Endothelial cell of umbilical vein (primary cell): ENCODE measurements around the gene SYT14. TPM values are rescaled to one million over a fixed set of nuclear protein-coding genes. Genes with fewer than 3 reads are reported as not detected.
A peak's percentile ranks its signal among the peaks of the same experiment; 100 is the strongest.

Experiments used
- BruUV-seq: library from RNA; stranded (reverse); fragments of 400-500 nt; replicated peaks from 2 replicates; lab custom pipeline; 2021; lab: Mats Ljungman, UMichigan
- CTCF ChIA-PET: fragments of 300-600, 350-600 bp; sonication (Branson Sonifier 250); formaldehyde crosslinking; loops from one replicate; lab custom pipeline; 2021; ENCODE audit warnings: antibody characterized with exemption, inconsistent platforms; lab: Charles Lee
- POLR2A ChIA-PET: fragments of 300-600, 350-600 bp; sonication (Branson Sonifier 250); formaldehyde crosslinking; loops from one replicate; lab custom pipeline; 2021; ENCODE audit warnings: antibody characterized with exemption, inconsistent platforms; lab: Charles Lee
- DNase-seq: peaks from one replicate; pipeline ENCODE4 v3.0.0-alpha.2; 2011; ENCODE audit warnings: low read depth, low spot score
- FAIRE-seq: peaks from 2 replicates; lab custom pipeline; 2011; peaks lifted over from hg19 to GRCh38; lab: Jason Lieb, UNC
- H2AFZ ChIP-seq: 2 replicates; pipeline ENCODE4 v1.6.0; 2012; ENCODE audit warnings: low read depth, low read length, control low read depth, inconsistent platforms
- H3K27ac ChIP-seq: 2 replicates; pipeline ENCODE4 v1.5.1; 2011; ENCODE audit warnings: low read depth, mild to moderate bottlenecking, control low read depth, low read length, moderate library complexity; ENCODE audit not compliant: insufficient read depth
- H3K27me3 ChIP-seq, 2 experiments: 2 replicates each; pipeline versions ENCODE4 v1.6.0 to v1.6.1; 2011; ENCODE audit warnings: low read length in 2 of 2, mixed read lengths in 1 of 2; ENCODE audit not compliant: control insufficient read depth in 2 of 2, insufficient read depth in 2 of 2
- H3K36me3 ChIP-seq, 2 experiments: 2 replicates in 1 of 2; 3 replicates in 1 of 2; pipeline ENCODE4 v1.5.1; 2011; ENCODE audit warnings: low read length in 2 of 2, mild to moderate bottlenecking in 1 of 2, moderate library complexity in 1 of 2; ENCODE audit not compliant: control insufficient read depth in 2 of 2, insufficient read depth in 2 of 2; ENCODE audit errors: extremely low read depth in 1 of 2
- H3K4me1 ChIP-seq: 3 replicates; pipeline ENCODE4 v1.5.1; 2011; ENCODE audit warnings: mild to moderate bottlenecking, low read length; ENCODE audit not compliant: control insufficient read depth, insufficient read depth; ENCODE audit errors: extremely low read depth
- H3K4me2 ChIP-seq: 2 replicates; pipeline ENCODE4 v1.6.1; 2011; ENCODE audit warnings: low read length, control low read depth, mixed read lengths; ENCODE audit not compliant: insufficient read depth
- H3K4me3 ChIP-seq, 3 experiments: fragments of 200-600 bp in 1 of 3; sonication (generic), shearing (Covaris generic) in 1 of 3; replicated peaks in 1 of 3; 2 replicates each; pipeline ENCODE4 v1.5.1; 2011 to 2016; ENCODE audit warnings: control low read depth in 3 of 3, low read length in 3 of 3, mild to moderate bottlenecking in 2 of 3, inconsistent platforms in 1 of 3, low read depth in 1 of 3, moderate library complexity in 1 of 3; ENCODE audit not compliant: insufficient read depth in 1 of 3
- H3K79me2 ChIP-seq: 2 replicates; pipeline ENCODE4 v1.6.0; 2012; ENCODE audit warnings: low read length, inconsistent platforms; ENCODE audit not compliant: control insufficient read depth, insufficient read depth
- H3K9ac ChIP-seq: replicated peaks from 2 replicates; pipeline ENCODE3; 2011; ENCODE audit warnings: low read length, control low read depth; ENCODE audit not compliant: insufficient read depth; ENCODE audit errors: extremely low read depth
- H3K9me1 ChIP-seq: replicated peaks from 3 replicates; pipeline ENCODE4 v1.6.0; 2011; ENCODE audit warnings: mild to moderate bottlenecking, low read length; ENCODE audit not compliant: control insufficient read depth, insufficient read depth; ENCODE audit errors: extremely low read depth
- H3K9me3 ChIP-seq: replicated peaks from 2 replicates; pipeline ENCODE4 v1.5.1; 2012; ENCODE audit warnings: low read length, inconsistent platforms; ENCODE audit not compliant: control insufficient read depth, insufficient read depth
- H4K20me1 ChIP-seq: replicated peaks from 2 replicates; pipeline ENCODE3; 2011; ENCODE audit warnings: mild to moderate bottlenecking, low read length; ENCODE audit not compliant: control insufficient read depth, insufficient read depth; ENCODE audit errors: extremely low read depth
- CTCF ChIP-seq, 2 donors: IDR thresholded peaks; 1 replicate in 1 of 2; 2 replicates in 1 of 2; pipeline ENCODE4 v1.5.1; 2011; ENCODE audit warnings: low read length in 2 of 2, mild to moderate bottlenecking in 2 of 2, moderate library complexity in 2 of 2, control low read depth in 1 of 2, inconsistent platforms in 1 of 2, low read depth in 1 of 2; ENCODE audit not compliant: insufficient read depth in 1 of 2; ENCODE audit errors: extremely low read depth in 1 of 2
- GATA2 ChIP-seq: IDR thresholded peaks from 2 replicates; pipeline ENCODE4 v1.7.0; 2011; ENCODE audit warnings: low read depth, mild to moderate bottlenecking, moderate library complexity, mixed read lengths, low read length; ENCODE audit not compliant: insufficient read length, insufficient read depth
- MYC ChIP-seq: IDR thresholded peaks from one replicate; pipeline ENCODE4 v1.6.1; 2011; ENCODE audit warnings: mild to moderate bottlenecking, low read depth, low read length
- POLR2AphosphoS5 ChIP-seq: IDR thresholded peaks from 2 replicates; pipeline ENCODE4 v1.6.1; 2012; ENCODE audit warnings: low read depth, mild to moderate bottlenecking, control low read depth, low read length, moderate library complexity; ENCODE audit not compliant: insufficient read depth
- dilution Hi-C: fragments of 300-500 bp; cut with MboI; formaldehyde crosslinking; loops from one replicate; pipeline ENCODE4 v1.15.0; 2019; ENCODE audit warnings: low sequenced_read_pairs; ENCODE audit not compliant: extremely low pct_ligation_motif_present
- intact Hi-C: fragments of 100-400 bp; cut with micrococcal nuclease; formaldehyde crosslinking; loops from one replicate; pipeline ENCODE4 v1.10.0; 2022
- polyA plus RNA-seq, 4 experiments: library from polyadenylated mRNA; depleted of rRNA in 3 of 4; stranded (reverse) in 3 of 4; unstranded in 1 of 4; fragments of >200 nt; gene quantifications; 2 replicates each; pipeline versions ENCODE4 v1.2.1 to v1.2.3, GENCODE V29; 2011 to 2012; ENCODE audit warnings: missing spikeins in 1 of 4
- total RNA-seq: library from RNA; stranded (reverse); gene quantifications from 2 replicates; pipeline ENCODE4 v1.2.3, GENCODE V29; 2021

Gene SYT14
- total and polyA plus RNA-seq, 2 donors (not counting 3 experiments of a cell fraction or from before 2014, with no cell fraction given), result 0.08 to 0.18 TPM

DNA sequence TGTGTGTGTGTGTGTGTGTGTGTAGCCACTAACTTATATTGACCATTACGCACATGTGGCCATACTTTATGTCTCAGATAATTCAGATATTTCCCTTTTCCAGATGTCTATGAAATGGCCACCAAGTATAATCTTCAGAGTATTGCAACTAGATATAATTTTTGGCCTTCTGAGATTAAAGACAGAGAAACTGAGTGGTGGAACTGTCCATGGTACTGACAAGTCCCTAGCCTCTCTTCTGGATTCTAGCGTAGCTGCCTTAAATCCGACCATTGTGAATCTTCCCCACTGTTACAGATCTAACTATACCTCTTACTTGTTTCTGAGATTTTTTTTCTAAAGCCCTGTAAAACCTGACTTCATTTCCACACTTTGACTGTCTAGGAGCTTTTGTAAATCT is 194.6 kb downstream of the SYT14 start:
- peak; percentile 29 for DNase-seq
- POLR2A ChIA-PET, result no interaction called here
- CTCF ChIA-PET, result interaction anchor here (1.2 to 1.7 kb wide), 2 partner anchors 185 to 257 kb away, joined by 4 to 5 read pairs; no protein-coding TSS in a partner anchor

DNA sequence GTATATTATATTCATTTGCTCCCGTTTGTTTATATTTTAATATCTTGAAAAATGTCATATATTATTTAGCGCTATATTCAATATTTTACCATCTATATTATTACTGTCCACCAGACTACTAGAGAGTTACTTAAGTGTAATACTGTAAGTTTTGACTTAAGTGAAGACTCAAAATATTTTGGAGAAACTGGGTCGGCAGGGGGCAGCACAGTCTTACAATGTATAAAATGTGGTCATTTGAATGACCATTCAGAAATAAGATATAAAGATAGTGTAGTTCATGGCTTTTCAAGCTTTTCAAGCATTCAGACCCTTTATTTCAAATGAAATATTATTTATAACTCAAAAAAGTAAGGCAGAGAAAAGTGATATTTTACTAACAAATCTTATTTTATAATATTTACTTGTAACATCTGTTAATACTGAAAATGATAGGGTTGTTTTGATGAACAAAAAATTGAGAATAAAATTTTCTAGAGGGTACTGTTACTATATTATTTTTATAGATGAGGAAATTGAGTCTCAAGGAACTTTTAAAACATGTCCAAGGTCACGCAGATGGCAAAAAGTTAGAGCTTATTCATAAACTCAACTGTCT is 205.5 kb downstream of the SYT14 start:
- no peaks in the 10 kb centered on the region for H4K20me1 ChIP-seq
- no peak overlapping the region for H3K9ac ChIP-seq
- no peaks in the 10 kb centered on the region for H3K36me3 ChIP-seq
- DNase-seq (peak; percentile 83), FAIRE-seq (peak; percentile 59)
- H3K9me3 ChIP-seq, result no peaks in the 10 kb centered on the region
- peak; percentile 8 for TF ChIP-seq GATA2
- no peak for TF ChIP-seq POLR2AphosphoS5
- peak; percentile 37 to 43 for TF ChIP-seq CTCF (IDR thresholded peaks at IDR 0.05; ENCODE audit: extremely low read depth in 1 of 2, insufficient read depth in 1 of 2, low read depth in 1 of 2, low read length in 2 of 2)
- ChIA-PET CTCF (interaction anchor here (0.6 to 4.2 kb wide), 19 partner anchors 10 to 258 kb away, joined by 3 to 57 read pairs (median 4); no protein-coding TSS in a partner anchor), POLR2A (no interaction called here)
- no peaks in the 10 kb centered on the region for H3K4me1 ChIP-seq
- no peaks in the 10 kb centered on the region for H3K9me1 ChIP-seq
- no peak overlapping the region for H3K4me3 ChIP-seq
- no peaks in the 10 kb centered on the region for H3K79me2 ChIP-seq
- intact Hi-C loops (loop anchor here (1.0 to 2.0 kb wide), 4 partner anchors 89 to 257 kb away; partner anchors contain the start of gene SERTAD4), dilution Hi-C loops (no loop called here)
- no peak overlapping the region for H2AFZ ChIP-seq
- H3K4me2 ChIP-seq, result no peak overlapping the region
- H3K27me3 ChIP-seq, result peaks cover 2 to 8% of the 10 kb centered on the region in 2 experiments
- no peak overlapping the region for H3K27ac ChIP-seq
- BruUV-seq, result no TSS peak

More for the DNA sequence above, 194.6 kb downstream of the SYT14 start:
- no peaks in the 10 kb centered on the region for H3K4me1 ChIP-seq
- intact Hi-C loops, result no loop called here
- H3K9me3 ChIP-seq, result no peaks in the 10 kb centered on the region
- H3K79me2 ChIP-seq, result no peaks in the 10 kb centered on the region
- H4K20me1 ChIP-seq, result no peaks in the 10 kb centered on the region
- no peaks in the 10 kb centered on the region for H3K36me3 ChIP-seq
- dilution Hi-C loops, result no loop called here
- FAIRE-seq, result no peak
- no peak overlapping the region for H3K4me2 ChIP-seq
- no peak overlapping the region for H2AFZ ChIP-seq
- no peak overlapping the region for H3K4me3 ChIP-seq
- TF ChIP-seq POLR2AphosphoS5, result no peak
- no peak for TF ChIP-seq MYC
- H3K27me3 ChIP-seq, result peaks cover 0 to 9% of the 10 kb centered on the region in 2 experiments
- BruUV-seq, result no TSS peak
- no peaks in the 10 kb centered on the region for H3K9me1 ChIP-seq
- H3K9ac ChIP-seq, result no peak overlapping the region
- H3K27ac ChIP-seq, result no peak overlapping the region
